Activated CD4-positive, CD25-positive, alpha-beta regulatory T cell treated with anti-CD3 and anti-CD28 coated beads, Interleukin-2, amount 50 U/mL, for 16 hours (primary cell): ENCODE data around the gene ZFHX2.
"Not testable (repeated sequence)": the region's sequence is repeated elsewhere in the genome, so short reads cannot be mapped to it uniquely, and the experiment has no call there.

Experiments
- DNase-seq: peaks from one replicate; pipeline ENCODE4 v3.0.0-alpha.2; 2020; ENCODE audit warnings: low read depth, low spot score

ZFHX2 gene

GRCh38 chr14:23540141-23540469 lies 11.5 kb downstream of the ZFHX2 start:
- DNase-seq: no peak

GRCh38 chr14:23539248-23540140 lies 12.1 kb downstream of the ZFHX2 start:
- peak; percentile 6 for DNase-seq

- no peak for DNase-seq
Measured at GRCh38 chr14:23538785-23539184, 12.8 kb downstream of the ZFHX2 start.

GRCh38 chr14:23538050-23538718 lies 13.4 kb downstream of the ZFHX2 start:
- no peak for DNase-seq

GRCh38 chr14:23537351-23538049 lies 14.1 kb downstream of the ZFHX2 start:
- no peak for DNase-seq

- not testable (repeated sequence) for DNase-seq
Measured at GRCh38 chr14:23536906-23537305, 14.7 kb downstream of the ZFHX2 start.

- DNase-seq: no peak
Measured at GRCh38 chr14:23536494-23536893, 15.1 kb downstream of the ZFHX2 start.

GRCh38 chr14:23535943-23536342 lies 15.6 kb downstream of the ZFHX2 start:
- DNase-seq: no peak

GRCh38 chr14:23533652-23534435 lies 17.7 kb downstream of the ZFHX2 start:
- DNase-seq: no peak

GRCh38 chr14:23532658-23533057 lies 18.9 kb downstream of the ZFHX2 start:
- no peak for DNase-seq

GRCh38 chr14:23531391-23531790 lies 20.2 kb downstream of the ZFHX2 start:
- DNase-seq: no peak

- no peak for DNase-seq
Measured at GRCh38 chr14:23530375-23531055, 21.1 kb downstream of the ZFHX2 start.

GRCh38 chr14:23529016-23529415 lies 22.5 kb downstream of the ZFHX2 start:
- no peak for DNase-seq

GRCh38 chr14:23528555-23528954 lies 23.0 kb downstream of the ZFHX2 start:
- no peak for DNase-seq

GRCh38 chr14:23525611-23526010 lies 26.0 kb downstream of the ZFHX2 start:
- DNase-seq: no peak

GRCh38 chr14:23524954-23525353 lies 26.6 kb downstream of the ZFHX2 start:
- DNase-seq: no peak

GRCh38 chr14:23523229-23524016 lies 28.1 kb downstream of the ZFHX2 start:
- no peak for DNase-seq

GRCh38 chr14:23522643-23523198 lies 28.8 kb downstream of the ZFHX2 start:
- DNase-seq: no peak

GRCh38 chr14:23521785-23522640 lies 29.6 kb downstream of the ZFHX2 start:
- DNase-seq: no peak
